A549 (cell line): Measurements from ENCODE around the gene SLC17A7. TPM values are rescaled to one million over a fixed set of nuclear protein-coding genes. Genes with fewer than 3 reads are reported as not detected.
"Not testable (repeated sequence)": the region's sequence is repeated elsewhere in the genome, so short reads cannot be mapped to it uniquely, and the experiment has no call there.

Source experiments
- ATAC-seq, 2 experiments: fragments of 200-7000 bp in 1 of 2; fragments of >200 bp in 1 of 2; cut with Nextera tagmentation in 1 of 2; cut with Tn5 transposase in 1 of 2; 3 replicates each; pipeline versions ENCODE4 v1.8.0 to v1.9.1; 2018 to 2020; ENCODE audit warnings: mild to moderate bottlenecking in 1 of 2, moderate library complexity in 1 of 2
- CTCF ChIA-PET: fragments of 300-600 bp; sonication (Branson Sonifier 250); formaldehyde crosslinking; extraction: SDS; loops from one replicate; lab custom pipeline; 2021; ENCODE audit warnings: antibody characterized with exemption, inconsistent platforms; lab: Yijun Ruan, JAX
- POLR2A ChIA-PET: fragments of 350-600 bp; formaldehyde crosslinking; extraction: SDS; loops from one replicate; lab custom pipeline; 2021; ENCODE audit warnings: antibody characterized with exemption, inconsistent platforms; lab: Yijun Ruan, JAX
- DNase-seq, 2 experiments: peaks; one replicate each; pipeline versions ENCODE4 v3.0.0 to v3.0.0-alpha.2; 2011 to 2016; ENCODE audit warnings: low read depth in 1 of 2, low spot score in 1 of 2
- FAIRE-seq: peaks from 2 replicates; lab custom pipeline; 2011; peaks lifted over from hg19 to GRCh38; lab: Jason Lieb, UNC
- H3K27ac ChIP-seq, 2 experiments: fragments of >200 bp; sonication (Bioruptor Twin); formaldehyde crosslinking; 3 replicates each; pipeline ENCODE4 v1.5.1; 2016 to 2017
- H3K4me1 ChIP-seq: fragments of >200 bp; sonication (Bioruptor Twin); formaldehyde crosslinking; 3 replicates; pipeline ENCODE4 v1.6.1; 2016
- H3K4me2 ChIP-seq: fragments of >200 bp; sonication (Bioruptor Twin); formaldehyde crosslinking; 3 replicates; pipeline ENCODE4 v1.6.1; 2016
- H3K4me3 ChIP-seq: fragments of >200 bp; sonication (Bioruptor Twin); formaldehyde crosslinking; 3 replicates; pipeline ENCODE4 v1.5.1; 2016
- H3K9me3 ChIP-seq: fragments of >200 bp; sonication (Bioruptor Twin); formaldehyde crosslinking; 3 replicates; pipeline ENCODE4 v1.6.1; 2016
- ATOH8 ChIP-seq: fragments of 250-450 bp; sonication (Bioruptor Pico); IDR thresholded peaks from 2 replicates; pipeline ENCODE4 v1.5.0; 2020; ENCODE audit warnings: low read depth, mild to moderate bottlenecking, moderate library complexity
- CTCF ChIP-seq: fragments of >200 bp; sonication (Bioruptor Twin); formaldehyde crosslinking; IDR thresholded peaks from 3 replicates; pipeline ENCODE4 v1.5.1; 2016
- ELK1 ChIP-seq: fragments of 150-350 bp; IDR thresholded peaks from 2 replicates; pipeline ENCODE4 v1.6.1; 2014; ENCODE audit warnings: low read depth, mild to moderate bottlenecking, low read length
- ESRRA ChIP-seq: fragments of 150-350 bp; IDR thresholded peaks from 2 replicates; pipeline ENCODE4 v1.6.1; 2014; ENCODE audit warnings: mild to moderate bottlenecking, low read length, borderline replicate concordance
- FOXS1 ChIP-seq: fragments of 250-450 bp; sonication (Bioruptor Pico); IDR thresholded peaks from 2 replicates; pipeline ENCODE4 v1.5.0; 2020; ENCODE audit warnings: mild to moderate bottlenecking, moderate library complexity
- HDAC2 ChIP-seq: fragments of 200-600 bp; sonication (generic); IDR thresholded peaks from 2 replicates; pipeline ENCODE4 v1.6.1; 2016
- HEYL ChIP-seq: fragments of 250-450 bp; sonication (Bioruptor Pico); IDR thresholded peaks from 2 replicates; pipeline ENCODE4 v1.8.0; 2021; ENCODE audit warnings: mild to moderate bottlenecking, moderate library complexity
- HOXB5 ChIP-seq: fragments of 250-450 bp; sonication (Bioruptor Pico); IDR thresholded peaks from 2 replicates; pipeline ENCODE4 v1.5.0; 2020; ENCODE audit warnings: mild to moderate bottlenecking, moderate library complexity
- JUN ChIP-seq, 2 experiments: fragments of >200 bp; sonication (Bioruptor Twin); formaldehyde crosslinking; IDR thresholded peaks; 2 replicates in 1 of 2; 3 replicates in 1 of 2; pipeline ENCODE4 v1.6.1; 2016 to 2017
- JUNB ChIP-seq: fragments of >200 bp; sonication (Bioruptor Twin); formaldehyde crosslinking; IDR thresholded peaks from 2 replicates; pipeline ENCODE4 v1.6.1; 2016
- MYC ChIP-seq: IDR thresholded peaks from 2 replicates; pipeline ENCODE4 v1.6.1; 2012; ENCODE audit warnings: mild to moderate bottlenecking, inconsistent platforms, low read length, improper control_type of control experiment, borderline replicate concordance
- POLR2A ChIP-seq: IDR thresholded peaks from 2 replicates; pipeline ENCODE4 v1.6.1; 2012; ENCODE audit warnings: mild to moderate bottlenecking, low read length
- RNF2 ChIP-seq: fragments of 200-600 bp; sonication (generic); IDR thresholded peaks from 2 replicates; pipeline ENCODE4 v1.6.1; 2016; ENCODE audit warnings: low read depth, mild to moderate bottlenecking, antibody characterized with exemption, moderate library complexity, borderline replicate concordance
- TP53 ChIP-seq: fragments of 250-450 bp; sonication (Bioruptor Pico); IDR thresholded peaks from 2 replicates; pipeline ENCODE4 v1.5.0; 2021; ENCODE audit warnings: mild to moderate bottlenecking, moderate library complexity
- USF2 ChIP-seq: fragments of 450-650 bp; IDR thresholded peaks from 2 replicates; pipeline ENCODE4 v1.6.1; 2014; ENCODE audit warnings: antibody characterized with exemption
- ZSCAN20 ChIP-seq: fragments of 250-450 bp; sonication (Bioruptor Pico); IDR thresholded peaks from 2 replicates; pipeline ENCODE4 v1.8.0; 2022; ENCODE audit warnings: mild to moderate bottlenecking, moderate library complexity
- WGBS: methylation state at CpG from one replicate; pipeline ENCODE4 v1.1.6; 2017; ENCODE audit errors: missing lambda C conversion rate; 5-methylcytosine and 5-hydroxymethylcytosine counted together
- polyA plus RNA-seq, 4 experiments: library from polyadenylated mRNA; depleted of rRNA in 3 of 4; stranded (reverse); fragments of >200 nt; fragmentation: RNase III in 1 of 4; extraction: RNeasy Plus Mini Kit Qiagen cat#74134 plus additional on column Dnase treatment in 1 of 4; gene quantifications; 2 replicates in 3 of 4; 3 replicates in 1 of 4; pipeline ENCODE4 v1.2.3, GENCODE V29; 2011 to 2017
- TF ChIP-seq, protein P1 (sequence below): fragments of >200 bp; sonication (Bioruptor Twin); formaldehyde crosslinking; IDR thresholded peaks from 3 replicates; pipeline ENCODE4 v1.6.1; 2016
- TF ChIP-seq, protein P2 (sequence below): fragments of >200 bp; sonication (Bioruptor Twin); formaldehyde crosslinking; IDR thresholded peaks from 2 replicates; pipeline ENCODE4 v1.6.1; 2016

Gene SLC17A7
- polyA plus RNA-seq, 2 of the 4 experiments (the other 2 are of a cell fraction) = 0.39 to 0.48 TPM

- TF ChIP-seq ELK1 (no peak), HEYL (CRISPR knock-in tag) (no peak), HOXB5 (CRISPR knock-in tag) (no peak; the same call in 1 of the 2 replicates)
Measured at GRCh38 chr19:49473868-49474541, 32.7 kb upstream of the SLC17A7 start, which contains the start of gene FLT3LG (continued).

DNA sequence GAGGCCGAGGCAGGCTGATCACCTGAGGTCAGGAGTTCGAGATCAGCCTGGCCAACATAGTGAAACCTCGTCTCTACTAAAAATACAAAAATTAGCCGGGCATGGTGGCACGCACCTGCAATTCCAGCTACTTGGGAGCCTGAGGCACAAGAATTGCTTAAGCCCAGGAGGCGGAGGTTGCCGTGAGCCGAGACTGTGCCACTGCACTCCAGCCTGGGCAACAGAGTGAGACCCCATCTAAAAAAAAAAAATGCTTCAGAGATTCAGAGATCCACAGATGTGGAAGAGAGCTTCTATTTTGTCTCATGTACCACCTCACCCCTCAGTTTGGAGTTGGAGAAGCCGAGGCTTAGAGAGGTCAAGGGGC lies 32.2 kb upstream of the SLC17A7 start:
- peaks cover 24% of the 10 kb centered on the region for H3K4me1 ChIP-seq
- not testable (repeated sequence) for FAIRE-seq, H3K9me3 ChIP-seq, ATAC-seq, DNase-seq
- ChIA-PET CTCF (interaction anchor here (0.6 to 5.5 kb wide), 37 partner anchors 9 to 1750 kb away, joined by 3 to 87 read pairs (median 5); partner anchors contain the start of genes ALDH16A1, KASH5, PIH1D1 and PRRG2), POLR2A (interaction anchor here (0.8 to 1.7 kb wide), 2 partner anchors 20 to 22 kb away, joined by 3 to 8 read pairs; partner anchors contain the start of gene ALDH16A1)
- H3K27ac ChIP-seq = peak overlapping the region in 1 of 2 experiments; percentile 91; a peak in 3 of 6 replicates
- 75% methylated on average over 9 of the region's 9 CpGs for WGBS
- H3K4me2 ChIP-seq = peak overlapping the region; percentile 92
- peak overlapping the region; percentile 59; the same call in 1 of the 3 replicates for H3K4me3 ChIP-seq

- WGBS = 83% methylated on average over 9 of the region's 9 CpGs
- no peak overlapping the region for H3K27ac ChIP-seq
- TF ChIP-seq RNF2 = no peak
- TF ChIP-seq POLR2A = 0 out of 2 replicates have a peak, but pooled peaks have one; percentile 11
- no peak overlapping the region for H3K4me2 ChIP-seq
- FAIRE-seq = no peak
- H3K4me3 ChIP-seq = no peak overlapping the region
- no peaks in the 10 kb centered on the region for H3K9me3 ChIP-seq
- no peak for ATAC-seq
- H3K4me1 ChIP-seq = peaks cover 24% of the 10 kb centered on the region
- no peak for DNase-seq
- ChIA-PET CTCF (interaction anchor here (0.8 to 5.5 kb wide), 29 partner anchors 8 to 465 kb away, joined by 3 to 87 read pairs (median 5); partner anchors contain the start of genes ALDH16A1, PIH1D1, PRRG2 and RPL13A), POLR2A (interaction anchor here (1.7 kb wide), 1 partner anchor 20 kb away, joined by 8 read pairs; the partner anchor contains the start of gene ALDH16A1)
Measured at GRCh38 chr19:49472936-49473335, 31.6 kb upstream of the SLC17A7 start.

GRCh38 chr19:49470615-49470978 lies 29.3 kb upstream of the SLC17A7 start:
- Histone ChIP-seq H3K4me3 (no peak overlapping the region), H3K27ac (no peak overlapping the region), H3K9me3 (no peaks in the 10 kb centered on the region), H3K4me2 (no peak overlapping the region), H3K4me1 (peaks cover 12% of the 10 kb centered on the region)
- WGBS = 81% methylated on average over 8 of the region's 8 CpGs
- DNase-seq (no peak), FAIRE-seq (no peak), ATAC-seq (no peak)
- ChIA-PET CTCF (interaction anchor here (0.5 to 5.5 kb wide), 14 partner anchors 8 to 1194 kb away, joined by 3 to 87 read pairs (median 3); partner anchors contain the start of genes ALDH16A1 and PIH1D1), POLR2A (interaction anchor here (0.6 to 3.5 kb wide), 4 partner anchors 8 to 170 kb away, joined by 4 to 11 read pairs (median 4); partner anchors contain the start of genes ALDH16A1, RPL13A and RRAS)
- TF ChIP-seq JUNB (no peak), ESRRA (no peak), HDAC2 (no peak), HEYL (CRISPR knock-in tag) (no peak), ELK1 (no peak), MYC (no peak), JUN (IDR thresholded peaks at IDR 0.05) (no peak), USF2 (no peak), ZSCAN20 (CRISPR knock-in tag) (no peak), ATOH8 (CRISPR knock-in tag) (no peak), CTCF (no peak), TP53 (CRISPR knock-in tag) (no peak), FOXS1 (CRISPR knock-in tag) (no peak)
- TF ChIP-seq, protein P1, sequence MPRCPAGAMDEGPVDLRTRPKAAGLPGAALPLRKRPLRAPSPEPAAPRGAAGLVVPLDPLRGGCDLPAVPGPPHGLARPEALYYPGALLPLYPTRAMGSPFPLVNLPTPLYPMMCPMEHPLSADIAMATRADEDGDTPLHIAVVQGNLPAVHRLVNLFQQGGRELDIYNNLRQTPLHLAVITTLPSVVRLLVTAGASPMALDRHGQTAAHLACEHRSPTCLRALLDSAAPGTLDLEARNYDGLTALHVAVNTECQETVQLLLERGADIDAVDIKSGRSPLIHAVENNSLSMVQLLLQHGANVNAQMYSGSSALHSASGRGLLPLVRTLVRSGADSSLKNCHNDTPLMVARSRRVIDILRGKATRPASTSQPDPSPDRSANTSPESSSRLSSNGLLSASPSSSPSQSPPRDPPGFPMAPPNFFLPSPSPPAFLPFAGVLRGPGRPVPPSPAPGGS = no peak
- TF ChIP-seq, protein P2, sequence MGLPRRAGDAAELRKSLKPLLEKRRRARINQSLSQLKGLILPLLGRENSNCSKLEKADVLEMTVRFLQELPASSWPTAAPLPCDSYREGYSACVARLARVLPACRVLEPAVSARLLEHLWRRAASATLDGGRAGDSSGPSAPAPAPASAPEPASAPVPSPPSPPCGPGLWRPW = no peak
